Measurements from ENCODE around the gene SORCS1.

The SORCS1 gene

DNA sequence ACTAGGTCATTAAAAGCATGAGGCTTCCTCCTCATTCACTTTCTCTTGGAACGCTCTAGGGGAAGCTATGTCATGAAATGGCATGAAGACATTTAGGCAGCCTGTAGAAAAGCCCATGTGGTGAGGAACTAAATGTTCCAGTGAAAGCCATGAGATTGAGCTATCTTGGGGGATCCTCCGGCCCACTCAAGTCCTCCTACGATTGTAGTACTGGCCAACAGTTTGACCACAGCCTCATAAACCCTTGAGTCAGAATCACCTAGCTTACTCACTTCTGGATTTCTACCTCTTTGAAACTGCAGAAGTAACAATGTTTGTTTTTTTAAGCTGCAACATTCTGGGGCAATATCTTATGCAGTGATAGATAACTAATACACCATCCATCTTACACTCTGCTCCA lies 605.1 kb downstream of the SORCS1 start:
- no peak for DNase-seq (ENCODE audit: low read depth)
- TF ChIP-seq POLR2A (IDR thresholded peaks at IDR 0.05; ENCODE audit: extremely low read depth, insufficient read length) = no peak
- TF ChIP-seq, protein P1, sequence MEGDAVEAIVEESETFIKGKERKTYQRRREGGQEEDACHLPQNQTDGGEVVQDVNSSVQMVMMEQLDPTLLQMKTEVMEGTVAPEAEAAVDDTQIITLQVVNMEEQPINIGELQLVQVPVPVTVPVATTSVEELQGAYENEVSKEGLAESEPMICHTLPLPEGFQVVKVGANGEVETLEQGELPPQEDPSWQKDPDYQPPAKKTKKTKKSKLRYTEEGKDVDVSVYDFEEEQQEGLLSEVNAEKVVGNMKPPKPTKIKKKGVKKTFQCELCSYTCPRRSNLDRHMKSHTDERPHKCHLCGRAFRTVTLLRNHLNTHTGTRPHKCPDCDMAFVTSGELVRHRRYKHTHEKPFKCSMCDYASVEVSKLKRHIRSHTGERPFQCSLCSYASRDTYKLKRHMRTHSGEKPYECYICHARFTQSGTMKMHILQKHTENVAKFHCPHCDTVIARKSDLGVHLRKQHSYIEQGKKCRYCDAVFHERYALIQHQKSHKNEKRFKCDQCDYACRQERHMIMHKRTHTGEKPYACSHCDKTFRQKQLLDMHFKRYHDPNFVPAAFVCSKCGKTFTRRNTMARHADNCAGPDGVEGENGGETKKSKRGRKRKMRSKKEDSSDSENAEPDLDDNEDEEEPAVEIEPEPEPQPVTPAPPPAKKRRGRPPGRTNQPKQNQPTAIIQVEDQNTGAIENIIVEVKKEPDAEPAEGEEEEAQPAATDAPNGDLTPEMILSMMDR (IDR thresholded peaks at IDR 0.05; ENCODE audit: low read depth, low read length) = no peak
- no peak for TF ChIP-seq MYC (IDR thresholded peaks at IDR 0.05; ENCODE audit: low read depth, low read length)
- TF ChIP-seq, protein P2, sequence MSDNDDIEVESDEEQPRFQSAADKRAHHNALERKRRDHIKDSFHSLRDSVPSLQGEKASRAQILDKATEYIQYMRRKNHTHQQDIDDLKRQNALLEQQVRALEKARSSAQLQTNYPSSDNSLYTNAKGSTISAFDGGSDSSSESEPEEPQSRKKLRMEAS (IDR thresholded peaks at IDR 0.05; ENCODE audit: low read depth, low read length) = no peak
- H3K4me3 ChIP-seq (ENCODE audit: low read depth, low read length) = no peak overlapping the region

DNA sequence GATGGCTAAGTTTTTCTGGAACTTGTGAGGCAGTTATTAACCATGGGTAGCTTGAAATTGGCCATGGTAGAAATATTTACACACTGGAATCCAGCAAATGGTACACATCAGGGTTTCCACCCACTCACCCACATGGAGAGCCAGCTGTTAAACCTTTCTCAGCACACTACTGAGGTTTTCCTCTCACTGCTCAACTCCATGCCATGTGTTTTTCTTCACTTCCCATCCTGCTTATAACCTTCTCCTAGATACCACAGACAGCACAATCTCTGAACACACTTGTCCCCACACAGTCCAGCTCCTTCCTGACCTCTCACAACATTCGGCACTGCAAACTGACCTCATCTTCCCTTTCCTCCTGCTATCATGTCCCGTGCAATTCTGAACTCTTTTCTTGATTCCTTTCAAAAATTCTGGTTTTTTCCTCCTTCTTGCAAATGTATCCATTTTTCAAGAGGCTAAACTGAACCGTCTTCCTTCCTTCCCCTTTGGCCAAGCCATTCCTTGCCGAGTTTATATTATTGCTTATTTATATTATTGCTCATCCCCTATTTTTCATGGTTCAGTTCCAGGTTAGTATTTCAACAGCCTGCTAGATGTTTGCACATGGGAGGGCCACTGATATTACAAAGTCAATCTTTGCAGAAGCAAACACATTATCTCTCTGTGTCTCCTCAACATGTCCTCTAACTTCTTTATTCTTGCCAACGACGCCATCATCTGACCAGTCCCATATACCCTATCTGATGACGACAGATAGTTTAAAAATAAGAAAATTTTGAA lies 606.4 kb downstream of the SORCS1 start:
- TF ChIP-seq, protein P1 (IDR thresholded peaks at IDR 0.05; ENCODE audit: low read depth, low read length) = no peak
- TF ChIP-seq POLR2A (IDR thresholded peaks at IDR 0.05; ENCODE audit: extremely low read depth, insufficient read length) = no peak
- no peak for TF ChIP-seq MYC (IDR thresholded peaks at IDR 0.05; ENCODE audit: low read depth, low read length)
- TF ChIP-seq, protein P2 (IDR thresholded peaks at IDR 0.05; ENCODE audit: low read depth, low read length) = no peak
- no peak for DNase-seq (ENCODE audit: low read depth)

GRCh38 chr10:106557053-106557452 lies 607.5 kb downstream of the SORCS1 start:
- TF ChIP-seq, protein P1 (IDR thresholded peaks at IDR 0.05; ENCODE audit: low read depth, low read length) = no peak
- TF ChIP-seq, protein P2 (IDR thresholded peaks at IDR 0.05; ENCODE audit: low read depth, low read length) = no peak
- TF ChIP-seq MYC (IDR thresholded peaks at IDR 0.05; ENCODE audit: low read depth, low read length) = no peak
- TF ChIP-seq POLR2A (IDR thresholded peaks at IDR 0.05; ENCODE audit: extremely low read depth, insufficient read length) = no peak
- DNase-seq (ENCODE audit: low read depth) = no peak
- H3K4me3 ChIP-seq (ENCODE audit: low read depth, low read length) = no peak overlapping the region

More for the DNA sequence above, 606.4 kb downstream of the SORCS1 start:
- no peak overlapping the region for H3K4me3 ChIP-seq (ENCODE audit: low read depth, low read length)

GRCh38 chr10:106555599-106555998 lies 608.9 kb downstream of the SORCS1 start:
- DNase-seq (ENCODE audit: low read depth) = no peak
- TF ChIP-seq, protein P2 (IDR thresholded peaks at IDR 0.05; ENCODE audit: low read depth, low read length) = no peak
- TF ChIP-seq POLR2A (IDR thresholded peaks at IDR 0.05; ENCODE audit: extremely low read depth, insufficient read length) (no peak), MYC (IDR thresholded peaks at IDR 0.05; ENCODE audit: low read depth, low read length) (no peak)
- TF ChIP-seq, protein P1 (IDR thresholded peaks at IDR 0.05; ENCODE audit: low read depth, low read length) = no peak
- no peak overlapping the region for H3K4me3 ChIP-seq (ENCODE audit: low read depth, low read length)

DNA sequence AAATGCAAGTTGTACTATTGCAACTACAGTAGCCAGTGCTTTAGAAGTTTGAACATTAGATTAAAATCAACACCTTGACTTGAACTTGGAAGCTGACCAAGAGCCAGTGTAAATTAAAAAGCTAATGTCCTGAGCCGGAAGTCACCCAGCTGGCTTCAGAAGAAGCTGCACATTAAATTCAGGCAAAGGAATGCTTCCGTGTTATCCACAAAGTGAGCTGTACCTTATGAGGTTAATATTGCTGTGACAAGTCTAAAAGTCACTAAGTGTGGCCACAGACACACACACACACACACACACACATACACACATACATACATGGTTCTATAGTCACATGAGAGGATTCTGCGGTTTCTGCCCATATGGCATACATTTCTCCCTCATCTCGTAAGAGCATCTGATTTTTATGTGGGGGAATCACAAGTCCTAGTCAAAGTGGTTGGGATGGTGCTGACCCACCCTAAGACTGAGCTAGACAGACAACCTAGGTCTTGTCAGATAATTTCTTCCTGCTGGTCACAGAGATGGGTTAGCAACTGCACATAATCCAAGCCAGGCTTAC lies 612.9 kb downstream of the SORCS1 start:
- DNase-seq (ENCODE audit: low read depth) = no peak
- H3K4me3 ChIP-seq (ENCODE audit: low read depth, low read length) = no peak overlapping the region
- TF ChIP-seq, protein P1 (IDR thresholded peaks at IDR 0.05; ENCODE audit: low read depth, low read length) = no peak
- TF ChIP-seq MYC (IDR thresholded peaks at IDR 0.05; ENCODE audit: low read depth, low read length) (no peak), POLR2A (IDR thresholded peaks at IDR 0.05; ENCODE audit: extremely low read depth, insufficient read length) (no peak)
- TF ChIP-seq, protein P2 (IDR thresholded peaks at IDR 0.05; ENCODE audit: low read depth, low read length) = no peak

All from NB4 (cell line).